ENCODE measurements around the gene SLC6A8. TPM values are rescaled to one million over a fixed set of nuclear protein-coding genes. Genes with fewer than 3 reads are reported as not detected.
"Not testable (repeated sequence)": the region's sequence is repeated elsewhere in the genome, so short reads cannot be mapped to it uniquely, and the experiment has no call there.

SLC6A8 gene
- total RNA-seq, 1 experiment from 2014 or later: 45.3 TPM

DNA sequence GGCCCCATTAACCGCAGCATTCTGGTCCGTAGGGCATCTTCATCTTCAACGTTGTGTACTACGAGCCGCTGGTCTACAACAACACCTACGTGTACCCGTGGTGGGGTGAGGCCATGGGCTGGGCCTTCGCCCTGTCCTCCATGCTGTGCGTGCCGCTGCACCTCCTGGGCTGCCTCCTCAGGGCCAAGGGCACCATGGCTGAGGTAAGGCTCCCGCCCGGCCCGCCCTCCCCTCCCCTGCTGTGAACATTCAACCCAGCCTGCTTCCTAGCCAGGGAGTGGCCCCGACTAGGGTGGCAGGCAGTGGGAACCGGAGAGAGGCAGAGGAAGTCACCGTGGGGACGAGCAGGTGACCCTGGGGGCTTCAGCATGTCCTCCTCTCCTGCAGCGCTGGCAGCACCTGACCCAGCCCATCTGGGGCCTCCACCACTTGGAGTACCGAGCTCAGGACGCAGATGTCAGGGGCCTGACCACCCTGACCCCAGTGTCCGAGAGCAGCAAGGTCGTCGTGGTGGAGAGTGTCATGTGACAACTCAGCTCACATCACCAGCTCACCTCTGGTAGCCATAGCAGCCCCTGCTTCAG is 7.1 kb downstream of the SLC6A8 start:
- H3F3A ChIP-seq (ENCODE audit: low read length, unreplicated experiment): no peaks in the 10 kb centered on the region
- BruUV-seq (replicated peaks): no TSS peak
- TF ChIP-seq, protein P1, sequence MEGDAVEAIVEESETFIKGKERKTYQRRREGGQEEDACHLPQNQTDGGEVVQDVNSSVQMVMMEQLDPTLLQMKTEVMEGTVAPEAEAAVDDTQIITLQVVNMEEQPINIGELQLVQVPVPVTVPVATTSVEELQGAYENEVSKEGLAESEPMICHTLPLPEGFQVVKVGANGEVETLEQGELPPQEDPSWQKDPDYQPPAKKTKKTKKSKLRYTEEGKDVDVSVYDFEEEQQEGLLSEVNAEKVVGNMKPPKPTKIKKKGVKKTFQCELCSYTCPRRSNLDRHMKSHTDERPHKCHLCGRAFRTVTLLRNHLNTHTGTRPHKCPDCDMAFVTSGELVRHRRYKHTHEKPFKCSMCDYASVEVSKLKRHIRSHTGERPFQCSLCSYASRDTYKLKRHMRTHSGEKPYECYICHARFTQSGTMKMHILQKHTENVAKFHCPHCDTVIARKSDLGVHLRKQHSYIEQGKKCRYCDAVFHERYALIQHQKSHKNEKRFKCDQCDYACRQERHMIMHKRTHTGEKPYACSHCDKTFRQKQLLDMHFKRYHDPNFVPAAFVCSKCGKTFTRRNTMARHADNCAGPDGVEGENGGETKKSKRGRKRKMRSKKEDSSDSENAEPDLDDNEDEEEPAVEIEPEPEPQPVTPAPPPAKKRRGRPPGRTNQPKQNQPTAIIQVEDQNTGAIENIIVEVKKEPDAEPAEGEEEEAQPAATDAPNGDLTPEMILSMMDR (conservative IDR thresholded peaks at IDR 0.05; ENCODE audit: low read depth, low read length): no peak
- TF ChIP-seq EZH2 (IDR thresholded peaks at IDR 0.05; ENCODE audit: low read length, unreplicated experiment) (no peak), EZH2phosphoT487 (IDR thresholded peaks at IDR 0.05; ENCODE audit: borderline replicate concordance, low read length) (no peak)
- ChIA-PET CTCF (no interaction called here), POLR2A (ENCODE audit: unreplicated experiment) (no interaction called here)
- intact Hi-C loops (cut with micrococcal nuclease): no loop called here
- H3K9me3 ChIP-seq (ENCODE audit: low read length): no peaks in the 10 kb centered on the region
- H4K20me1 ChIP-seq (ENCODE audit: low read length): no peaks in the 10 kb centered on the region
- H3K9ac ChIP-seq (ENCODE audit: low read length): no peak overlapping the region
- DNase-seq: no peak
- ATAC-seq: no peak
- no peaks in the 10 kb centered on the region for H3K36me3 ChIP-seq (ENCODE audit: low read depth, low read length)
- no peak overlapping the region for H2AFZ ChIP-seq (ENCODE audit: low read length)
- H3K4me3 ChIP-seq (ENCODE audit: low read length): no peak overlapping the region
- no peaks in the 10 kb centered on the region for H3K9me2 ChIP-seq (replicated peaks; ENCODE audit: low read length)
- H3K27ac ChIP-seq (ENCODE audit: low read length): no peak overlapping the region
- no peaks in the 10 kb centered on the region for H3K27me3 ChIP-seq (ENCODE audit: low read length)
- H3K4me1 ChIP-seq (ENCODE audit: insufficient read depth, low read length): peaks cover 8% of the 10 kb centered on the region
- H3K79me2 ChIP-seq (ENCODE audit: low read length): peaks cover 9% of the 10 kb centered on the region
- no peak overlapping the region for H3K4me2 ChIP-seq (ENCODE audit: low read length)

DNA sequence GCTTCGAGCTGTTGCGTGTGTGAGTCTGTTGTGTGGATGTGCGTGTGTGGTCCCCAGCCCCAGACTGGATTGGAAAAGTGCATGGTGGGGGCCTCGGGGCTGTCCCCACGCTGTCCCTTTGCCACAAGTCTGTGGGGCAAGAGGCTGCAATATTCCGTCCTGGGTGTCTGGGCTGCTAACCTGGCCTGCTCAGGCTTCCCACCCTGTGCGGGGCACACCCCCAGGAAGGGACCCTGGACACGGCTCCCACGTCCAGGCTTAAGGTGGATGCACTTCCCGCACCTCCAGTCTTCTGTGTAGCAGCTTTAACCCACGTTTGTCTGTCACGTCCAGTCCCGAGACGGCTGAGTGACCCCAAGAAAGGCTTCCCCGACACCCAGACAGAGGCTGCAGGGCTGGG is 8.4 kb downstream of the SLC6A8 start:
- Histone ChIP-seq H3K36me3 (ENCODE audit: low read depth, low read length) (no peaks in the 10 kb centered on the region), H3K79me2 (ENCODE audit: low read length) (no peaks in the 10 kb centered on the region), H3K9ac (ENCODE audit: low read length) (no peak overlapping the region), H3K9me3 (ENCODE audit: low read length) (no peaks in the 10 kb centered on the region), H3K4me1 (ENCODE audit: insufficient read depth, low read length) (no peaks in the 10 kb centered on the region), H4K20me1 (ENCODE audit: low read length) (no peaks in the 10 kb centered on the region), H3K27me3 (ENCODE audit: low read length) (no peaks in the 10 kb centered on the region), H3F3A (ENCODE audit: low read length, unreplicated experiment) (no peaks in the 10 kb centered on the region), H3K4me2 (ENCODE audit: low read length) (no peak overlapping the region), H3K9me2 (replicated peaks; ENCODE audit: low read length) (no peaks in the 10 kb centered on the region), H3K27ac (ENCODE audit: low read length) (no peak overlapping the region), H3K4me3 (ENCODE audit: low read length) (no peak overlapping the region), H2AFZ (ENCODE audit: low read length) (no peak overlapping the region)
- TF ChIP-seq, protein P1 (conservative IDR thresholded peaks at IDR 0.05; ENCODE audit: low read depth, low read length): no peak
- TF ChIP-seq EZH2 (IDR thresholded peaks at IDR 0.05; ENCODE audit: low read length, unreplicated experiment) (no peak), EZH2phosphoT487 (IDR thresholded peaks at IDR 0.05; ENCODE audit: borderline replicate concordance, low read length) (no peak)
- ChIA-PET POLR2A (ENCODE audit: unreplicated experiment) (no interaction called here), CTCF (no interaction called here)
- DNase-seq (no peak), ATAC-seq (no peak)
- intact Hi-C loops (cut with micrococcal nuclease): no loop called here
- BruUV-seq (replicated peaks): TSS peak; percentile 24

DNA sequence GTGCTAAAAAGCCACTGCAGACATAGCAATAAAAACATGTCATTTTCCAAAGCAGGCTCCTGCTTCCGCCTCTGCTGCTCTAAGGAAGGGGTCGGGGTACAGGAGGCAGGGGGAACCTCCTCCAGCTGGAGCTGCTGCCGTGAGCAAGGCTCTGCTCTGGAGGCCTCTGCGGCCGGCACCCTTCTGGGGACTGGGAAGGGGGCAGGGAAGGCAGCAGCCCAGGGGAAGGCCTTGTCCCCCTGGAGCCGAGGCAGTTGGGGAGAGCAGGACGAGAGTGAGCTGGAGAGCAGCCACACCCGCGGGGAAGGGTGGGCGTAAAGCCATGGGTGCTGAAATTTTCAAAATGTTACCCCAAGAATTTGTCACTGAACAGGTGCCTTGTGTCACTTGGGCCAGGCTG is 8.8 kb downstream of the SLC6A8 start:
- H3K79me2 ChIP-seq (ENCODE audit: low read length); CTCF ChIA-PET; H3K4me3 ChIP-seq (ENCODE audit: low read length); H3K4me1 ChIP-seq (ENCODE audit: insufficient read depth, low read length); H3K9me3 ChIP-seq (ENCODE audit: low read length); BruUV-seq (replicated peaks); H2AFZ ChIP-seq (ENCODE audit: low read length); H3K27ac ChIP-seq (ENCODE audit: low read length); H3K4me2 ChIP-seq (ENCODE audit: low read length); ATAC-seq; intact Hi-C loops (cut with micrococcal nuclease); H3K27me3 ChIP-seq (ENCODE audit: low read length); POLR2A ChIA-PET (ENCODE audit: unreplicated experiment); H4K20me1 ChIP-seq (ENCODE audit: low read length); H3F3A ChIP-seq (ENCODE audit: low read length, unreplicated experiment); H3K36me3 ChIP-seq (ENCODE audit: low read depth, low read length); DNase-seq; H3K9ac ChIP-seq (ENCODE audit: low read length); H3K9me2 ChIP-seq (replicated peaks; ENCODE audit: low read length): not testable (repeated sequence)

DNA sequence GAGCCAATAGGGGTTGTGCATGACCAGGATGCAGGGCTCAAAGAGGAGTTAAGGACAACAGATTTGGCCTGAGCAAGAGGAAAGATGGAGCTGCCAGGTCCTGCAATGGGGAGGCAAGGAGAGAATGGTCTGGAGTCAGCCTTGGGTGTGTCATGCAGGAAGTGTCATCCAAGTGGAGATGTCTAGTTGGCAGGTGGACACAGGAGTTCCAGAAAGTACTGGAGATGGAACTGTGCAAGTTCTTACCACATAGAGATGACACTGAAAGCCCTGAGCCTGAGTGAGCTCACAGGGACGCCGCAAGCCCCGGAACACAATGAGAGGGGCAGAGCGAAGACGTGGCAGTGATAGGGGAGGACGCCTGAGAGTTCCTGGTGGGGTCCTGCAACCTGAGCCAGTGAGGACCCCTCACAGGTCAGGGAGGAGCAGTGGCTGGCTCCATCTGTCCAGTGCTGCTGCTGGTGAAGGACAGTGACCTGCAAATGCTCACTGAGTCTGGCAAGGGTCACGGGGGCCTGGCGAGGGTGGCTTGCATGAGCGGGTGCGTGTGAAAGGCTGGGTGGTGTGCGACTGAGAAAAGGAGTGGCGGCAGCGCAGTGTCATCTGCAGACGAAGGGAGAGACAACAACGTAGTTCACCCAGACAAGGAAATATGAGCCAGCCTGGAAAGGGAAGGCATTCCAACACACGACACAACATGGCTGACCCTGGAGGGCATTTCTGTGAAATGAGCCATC is 9.4 kb downstream of the SLC6A8 start:
- H3K36me3 ChIP-seq (ENCODE audit: low read depth, low read length); H2AFZ ChIP-seq (ENCODE audit: low read length); POLR2A ChIA-PET (ENCODE audit: unreplicated experiment); CTCF ChIA-PET; intact Hi-C loops (cut with micrococcal nuclease); H3K79me2 ChIP-seq (ENCODE audit: low read length); H3K27ac ChIP-seq (ENCODE audit: low read length); H3K27me3 ChIP-seq (ENCODE audit: low read length); H3K9ac ChIP-seq (ENCODE audit: low read length); H4K20me1 ChIP-seq (ENCODE audit: low read length); H3K9me3 ChIP-seq (ENCODE audit: low read length); H3K4me1 ChIP-seq (ENCODE audit: insufficient read depth, low read length); BruUV-seq (replicated peaks); H3K4me2 ChIP-seq (ENCODE audit: low read length); H3K9me2 ChIP-seq (replicated peaks; ENCODE audit: low read length); H3F3A ChIP-seq (ENCODE audit: low read length, unreplicated experiment); H3K4me3 ChIP-seq (ENCODE audit: low read length); DNase-seq: not testable (repeated sequence)
- peak; percentile 7; the same call in 1 of the 2 replicates for ATAC-seq
